Epithelial cell of esophagus (primary cell): Measurements from ENCODE around the gene GPX5.

ENCODE experiments used
- DNase-seq: peaks from one replicate; pipeline ENCODE4 v3.0.0; 2010; ENCODE audit warnings: low read depth
- H3K4me3 ChIP-seq: 2 replicates; pipeline ENCODE4 v1.5.1; 2011; ENCODE audit warnings: mild to moderate bottlenecking, low read length, control low read depth
- TF ChIP-seq, protein P1 (sequence below): IDR thresholded peaks from 2 replicates; pipeline ENCODE4 v1.5.1; 2011; ENCODE audit warnings: low read depth, mild to moderate bottlenecking, low read length, control low read depth, inconsistent platforms; ENCODE audit not compliant: insufficient read depth; ENCODE audit errors: missing control alignments

Gene GPX5

DNA sequence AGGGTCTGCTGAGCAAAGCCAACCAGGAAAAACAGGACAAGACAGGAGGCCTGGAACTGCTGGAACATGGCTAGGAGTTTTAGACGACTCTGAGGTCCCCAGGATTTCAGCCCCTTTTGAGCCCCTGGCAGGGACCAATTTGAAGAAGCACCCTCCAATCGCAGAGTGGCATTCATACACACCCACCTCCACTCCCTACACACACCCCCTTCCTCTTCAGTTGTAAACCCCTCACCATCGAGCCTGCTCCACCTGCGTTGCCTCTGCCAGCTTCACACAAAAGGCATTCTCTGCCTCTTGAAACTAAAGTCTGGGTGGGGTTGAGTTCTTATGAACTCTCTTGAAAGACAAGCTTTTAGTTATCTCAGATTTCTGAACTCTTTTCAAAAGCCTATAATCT is 10.0 kb upstream of the GPX5 start, which contains the start of gene GPX6:
Gene GPX6 (minus strand): TSS at position 118 of the 400 bp plus-strand sequence. CDS start 50 bp downstream, at position 68.
- TF ChIP-seq, protein P1, sequence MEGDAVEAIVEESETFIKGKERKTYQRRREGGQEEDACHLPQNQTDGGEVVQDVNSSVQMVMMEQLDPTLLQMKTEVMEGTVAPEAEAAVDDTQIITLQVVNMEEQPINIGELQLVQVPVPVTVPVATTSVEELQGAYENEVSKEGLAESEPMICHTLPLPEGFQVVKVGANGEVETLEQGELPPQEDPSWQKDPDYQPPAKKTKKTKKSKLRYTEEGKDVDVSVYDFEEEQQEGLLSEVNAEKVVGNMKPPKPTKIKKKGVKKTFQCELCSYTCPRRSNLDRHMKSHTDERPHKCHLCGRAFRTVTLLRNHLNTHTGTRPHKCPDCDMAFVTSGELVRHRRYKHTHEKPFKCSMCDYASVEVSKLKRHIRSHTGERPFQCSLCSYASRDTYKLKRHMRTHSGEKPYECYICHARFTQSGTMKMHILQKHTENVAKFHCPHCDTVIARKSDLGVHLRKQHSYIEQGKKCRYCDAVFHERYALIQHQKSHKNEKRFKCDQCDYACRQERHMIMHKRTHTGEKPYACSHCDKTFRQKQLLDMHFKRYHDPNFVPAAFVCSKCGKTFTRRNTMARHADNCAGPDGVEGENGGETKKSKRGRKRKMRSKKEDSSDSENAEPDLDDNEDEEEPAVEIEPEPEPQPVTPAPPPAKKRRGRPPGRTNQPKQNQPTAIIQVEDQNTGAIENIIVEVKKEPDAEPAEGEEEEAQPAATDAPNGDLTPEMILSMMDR: no peak
- H3K4me3 ChIP-seq: no peak within 1 kb of the TSS
- no peak for DNase-seq

DNA sequence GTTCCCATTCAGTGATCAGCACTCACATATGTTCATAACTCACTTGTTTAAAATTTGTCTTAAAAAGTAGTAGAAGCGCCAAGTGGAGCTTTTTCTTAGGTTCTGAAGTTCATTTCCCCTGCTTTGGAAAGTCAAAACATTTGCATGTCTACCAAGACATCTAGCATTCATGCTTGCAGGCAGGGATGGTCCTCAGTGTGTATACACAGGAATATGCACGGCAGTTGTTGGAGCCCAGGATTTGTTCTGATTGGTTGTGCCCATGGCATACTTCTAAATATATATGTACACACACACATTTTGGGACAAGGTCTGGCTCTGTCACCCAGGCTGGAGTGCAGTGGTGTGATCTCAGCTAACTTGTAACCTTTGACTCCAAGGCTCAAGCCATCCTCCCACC is 7.7 kb upstream of the GPX5 start:
- TF ChIP-seq, protein P1: no peak
- no peak for DNase-seq
- no peak overlapping the region for H3K4me3 ChIP-seq

DNA sequence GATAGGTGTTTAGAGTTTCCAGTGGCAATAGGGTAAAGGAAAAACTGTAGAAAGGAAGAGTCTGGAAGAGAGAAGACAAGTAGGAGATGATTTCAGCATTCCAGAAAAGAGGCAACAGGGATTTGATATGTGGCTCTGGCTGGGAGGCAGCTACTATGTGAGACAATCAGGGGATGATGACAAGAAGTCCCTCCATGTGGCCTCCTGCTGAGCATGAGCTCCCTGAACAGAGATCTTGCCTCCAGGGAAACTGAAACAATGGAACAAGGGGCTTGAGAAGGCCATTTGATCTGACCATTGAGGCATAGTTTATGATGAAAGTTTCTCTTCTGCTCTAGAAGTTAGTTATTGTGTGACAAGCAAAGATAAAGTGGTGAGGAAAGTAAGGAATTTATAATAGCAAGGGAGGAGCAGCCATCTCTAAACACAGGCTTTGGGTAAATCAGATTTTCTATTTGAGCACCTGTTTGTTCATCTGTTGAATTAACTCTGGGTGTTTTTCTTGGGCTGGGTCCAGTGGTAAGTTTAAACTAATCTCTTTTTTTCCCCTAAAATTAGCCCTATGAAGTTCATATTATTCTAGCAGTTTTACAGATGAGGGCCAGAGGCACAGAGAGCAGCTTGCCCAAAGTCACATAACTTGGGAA is 3.0 kb upstream of the GPX5 start:
- no peak overlapping the region for H3K4me3 ChIP-seq
- no peak for DNase-seq
- TF ChIP-seq, protein P1: no peak

DNA sequence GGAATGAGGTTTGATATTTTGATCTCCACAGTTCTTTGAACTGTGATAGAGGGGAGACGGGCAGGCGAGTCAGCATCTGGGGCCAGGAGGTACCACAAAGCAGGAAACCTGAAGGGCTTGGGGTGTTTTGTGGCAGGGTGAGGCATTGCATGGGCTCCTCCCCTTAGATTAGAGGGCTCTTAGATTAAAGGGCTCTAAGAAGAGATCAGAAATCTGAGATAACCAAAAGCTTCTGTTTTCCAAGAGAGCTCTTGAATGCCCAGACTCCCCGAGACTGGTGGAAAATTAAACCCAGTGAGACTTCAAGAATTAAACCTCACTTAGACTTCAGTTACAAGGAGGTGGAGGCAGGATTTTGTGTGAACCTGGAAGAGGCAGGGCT is 2.4 kb upstream of the GPX5 start:
- TF ChIP-seq, protein P1: no peak
- DNase-seq: no peak
- H3K4me3 ChIP-seq: no peak overlapping the region

DNA sequence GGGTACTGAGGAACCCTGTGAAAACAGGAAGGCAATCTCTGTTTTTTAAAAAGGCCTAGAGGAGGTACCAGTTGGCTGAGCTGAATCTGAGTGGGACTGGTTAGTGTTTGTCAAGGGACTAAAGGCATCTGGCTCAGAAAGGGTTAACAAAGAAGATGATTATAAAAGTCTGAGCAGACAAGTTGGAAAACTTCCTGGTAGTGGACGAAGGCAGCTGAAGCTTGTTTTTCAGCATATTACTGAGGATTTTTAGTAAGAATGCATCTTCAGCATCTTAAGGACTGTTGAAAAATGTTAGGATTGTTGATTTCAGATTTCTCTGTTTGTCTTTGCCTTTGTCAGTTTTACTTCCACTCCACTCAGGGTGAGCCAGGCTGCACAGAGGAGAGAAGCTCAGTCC is 5.1 kb downstream of the GPX5 start:
- H3K4me3 ChIP-seq: no peak overlapping the region
- no peak for DNase-seq
- TF ChIP-seq, protein P1: no peak

DNA sequence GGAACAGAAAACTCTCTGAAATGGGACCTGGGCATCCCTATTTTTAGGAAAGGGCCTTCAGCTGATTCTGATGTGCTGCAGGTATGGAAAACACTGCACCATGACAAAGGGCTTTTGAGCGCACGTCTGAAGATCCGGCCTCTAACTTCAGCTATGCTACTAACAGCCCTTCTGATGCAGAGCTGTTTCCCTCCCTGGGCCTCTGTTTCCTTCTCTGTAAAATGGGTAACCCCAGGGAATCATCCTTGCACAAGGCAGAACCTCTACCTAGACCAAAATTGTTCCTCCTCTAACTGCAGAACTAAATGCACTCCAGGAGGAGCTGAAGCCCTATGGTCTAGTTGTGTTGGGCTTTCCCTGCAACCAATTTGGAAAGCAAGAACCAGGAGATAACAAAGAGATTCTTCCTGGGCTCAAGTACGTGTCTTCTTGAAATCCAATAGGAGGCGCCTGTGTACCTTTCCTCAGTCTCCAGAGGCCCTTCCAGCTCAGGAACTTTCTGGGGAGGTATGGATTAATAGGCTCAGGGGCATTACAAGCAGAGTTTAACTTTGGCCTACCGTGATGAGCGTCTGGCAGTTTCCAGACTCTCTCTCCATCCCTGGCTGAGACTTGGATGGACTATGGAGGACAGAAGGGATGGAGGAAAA is 5.9 kb downstream of the GPX5 start:
- DNase-seq: no peak
- H3K4me3 ChIP-seq: no peak overlapping the region
- TF ChIP-seq, protein P1: no peak

DNA sequence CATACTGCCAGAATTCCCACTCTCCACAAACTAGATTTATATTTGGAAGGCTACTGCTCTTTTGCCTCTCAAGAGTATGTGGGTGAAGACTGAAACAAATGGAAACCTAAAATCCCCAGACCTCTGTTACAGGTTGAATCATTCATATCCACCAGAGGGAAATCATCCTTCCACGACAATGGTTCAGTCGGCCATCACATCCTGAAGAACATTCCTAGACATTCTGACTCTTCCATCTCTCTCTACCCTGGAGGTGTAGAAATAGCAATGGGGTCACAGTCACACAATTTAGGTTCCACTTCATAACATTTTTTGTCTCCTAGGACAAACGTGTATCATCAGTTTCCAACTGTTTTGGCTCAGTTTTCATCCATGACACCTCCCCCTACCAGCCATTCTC is 8.6 kb downstream of the GPX5 start:
- TF ChIP-seq, protein P1: no peak
- no peak for DNase-seq

More for the DNA sequence above, 8.6 kb downstream of the GPX5 start:
- no peak overlapping the region for H3K4me3 ChIP-seq
